Type B pancreatic cell (in vitro differentiated cells): ENCODE results near the gene GCFC2. TPM values are rescaled to one million over a fixed set of nuclear protein-coding genes. Genes with fewer than 3 reads are reported as not detected.

Experiments used
- DNase-seq: peaks from one replicate; pipeline ENCODE4 v3.0.0; 2021; ENCODE audit warnings: mixed read lengths; ENCODE audit not compliant: unreplicated experiment; ENCODE audit errors: extremely low spot score
- H3K27ac Mint-ChIP-seq: 2 replicates; pipeline ENCODE4 v1.8.0; 2021; ENCODE audit warnings: mild to moderate bottlenecking, mixed read lengths
- H3K27me3 Mint-ChIP-seq: 2 replicates; pipeline ENCODE4 v1.8.0; 2021; ENCODE audit warnings: mixed read lengths
- H3K36me3 Mint-ChIP-seq: 2 replicates; pipeline ENCODE4 v1.8.0; 2021; ENCODE audit warnings: mixed read lengths
- H3K4me1 Mint-ChIP-seq: one replicate; pipeline ENCODE4 v1.8.0; 2021; ENCODE audit warnings: mixed read lengths; ENCODE audit not compliant: unreplicated experiment
- H3K4me3 Mint-ChIP-seq: 2 replicates; pipeline ENCODE4 v1.8.0; 2021; ENCODE audit warnings: mild to moderate bottlenecking, mixed read lengths
- H3K9me3 Mint-ChIP-seq: 2 replicates; pipeline ENCODE4 v1.8.0; 2021; ENCODE audit warnings: mixed read lengths
- CTCF ChIP-seq: fragments of 200-600 bp; sonication (generic); conservative IDR thresholded peaks from 2 replicates; pipeline ENCODE4 v1.5.0; 2021; ENCODE audit warnings: antibody characterized with exemption, mild to moderate bottlenecking
- total RNA-seq: library from RNA; stranded (reverse); gene quantifications from 2 replicates; pipeline ENCODE4 v1.2.1, GENCODE V29; 2021; ENCODE audit warnings: low replicate concordance

Gene GCFC2
- total RNA-seq, 1 donor from 2014 or later: 19.8 TPM

GRCh38 chr2:75666911-75667310, 43.8 kb downstream of the GCFC2 start:
- Mint-ChIP-seq H3K36me3 (peaks cover 25% of the 10 kb centered on the region), H3K27me3 (no peaks in the 10 kb centered on the region), H3K27ac (no peak overlapping the region), H3K4me3 (no peak overlapping the region), H3K9me3 (no peaks in the 10 kb centered on the region), H3K4me1 (peaks cover 6% of the 10 kb centered on the region)
- no peak for DNase-seq
- no peak for TF ChIP-seq CTCF

GRCh38 chr2:75657798-75658197, 52.9 kb downstream of the GCFC2 start:
- Mint-ChIP-seq H3K4me1 (no peaks in the 10 kb centered on the region), H3K9me3 (peaks cover 3% of the 10 kb centered on the region), H3K36me3 (peaks cover 85% of the 10 kb centered on the region), H3K4me3 (no peak overlapping the region), H3K27ac (no peak overlapping the region), H3K27me3 (no peaks in the 10 kb centered on the region)
- no peak for TF ChIP-seq CTCF
- no peak for DNase-seq

- no peak for TF ChIP-seq CTCF
- no peak for DNase-seq
- Mint-ChIP-seq H3K4me1 (no peaks in the 10 kb centered on the region), H3K27ac (no peak overlapping the region), H3K36me3 (peaks cover 90% of the 10 kb centered on the region), H3K9me3 (peaks cover 3% of the 10 kb centered on the region), H3K27me3 (no peaks in the 10 kb centered on the region), H3K4me3 (no peak overlapping the region)
Measured at GRCh38 chr2:75656563-75656962, 54.2 kb downstream of the GCFC2 start.

- H3K9me3 Mint-ChIP-seq: peaks cover 3% of the 10 kb centered on the region
- no peak for TF ChIP-seq CTCF
- no peaks in the 10 kb centered on the region for H3K27me3 Mint-ChIP-seq
Measured at GRCh38 chr2:75655861-75656260, 54.9 kb downstream of the GCFC2 start.

GRCh38 chr2:75654012-75654411, 56.7 kb downstream of the GCFC2 start:
- H3K27ac Mint-ChIP-seq: no peak overlapping the region
- H3K9me3 Mint-ChIP-seq: no peaks in the 10 kb centered on the region
- H3K4me3 Mint-ChIP-seq: no peak overlapping the region
- no peak for DNase-seq
- peak; percentile 16 for TF ChIP-seq CTCF
- H3K4me1 Mint-ChIP-seq: no peaks in the 10 kb centered on the region
- H3K27me3 Mint-ChIP-seq: no peaks in the 10 kb centered on the region
- H3K36me3 Mint-ChIP-seq: peaks cover 84% of the 10 kb centered on the region

More at GRCh38 chr2:75655861-75656260, 54.9 kb downstream of the GCFC2 start:
- no peaks in the 10 kb centered on the region for H3K4me1 Mint-ChIP-seq
- no peak overlapping the region for H3K4me3 Mint-ChIP-seq
- H3K27ac Mint-ChIP-seq: no peak overlapping the region
- DNase-seq: no peak
- peaks cover 88% of the 10 kb centered on the region for H3K36me3 Mint-ChIP-seq

- H3K27me3 Mint-ChIP-seq: no peaks in the 10 kb centered on the region
- H3K4me3 Mint-ChIP-seq: peak overlapping the region; percentile 96
- DNase-seq: no peak
- peak; percentile 58 for TF ChIP-seq CTCF
- peaks cover 5% of the 10 kb centered on the region for H3K4me1 Mint-ChIP-seq
- H3K27ac Mint-ChIP-seq: peak overlapping the region; percentile 94
- H3K36me3 Mint-ChIP-seq: peaks cover 34% of the 10 kb centered on the region
- H3K9me3 Mint-ChIP-seq: no peaks in the 10 kb centered on the region
Measured at GRCh38 chr2:75647771-75648170, 62.9 kb downstream of the GCFC2 start.
